GM12878 (cell line): ENCODE measurements around the gene LMBRD1. TPM values are rescaled to one million over a fixed set of nuclear protein-coding genes. Genes with fewer than 3 reads are reported as not detected.
"Not testable (repeated sequence)": the region's sequence is repeated elsewhere in the genome, so short reads cannot be mapped to it uniquely, and the experiment has no call there.

Experiments
- ATAC-seq: fragments of 200-7000 bp; cut with Tn5 transposase; 3 replicates; pipeline ENCODE4 v1.9.1; 2020; ENCODE audit warnings: mild to moderate bottlenecking, moderate library complexity
- BruUV-seq: library from RNA; stranded (reverse); fragments of 400-500 nt; replicated peaks from 2 replicates; lab custom pipeline; 2021; lab: Mats Ljungman, UMichigan
- CTCF ChIA-PET: fragments of 300-600 bp; sonication (Branson Sonifier 250); formaldehyde crosslinking; extraction: SDS; loops from one replicate; lab custom pipeline; 2021; ENCODE audit warnings: inconsistent platforms; lab: Yijun Ruan, JAX
- POLR2A ChIA-PET: fragments of 350-600 bp; formaldehyde crosslinking; extraction: SDS; loops from one replicate; lab custom pipeline; 2021; ENCODE audit warnings: inconsistent platforms; lab: Charles Lee
- RAD21 ChIA-PET: fragments of 300-600 bp; sonication (Branson Sonifier 250); formaldehyde crosslinking; loops from one replicate; lab custom pipeline; 2023; ENCODE audit warnings: antibody characterized with exemption; ENCODE audit not compliant: unreplicated experiment; lab: Charles Lee
- SMC1A ChIA-PET: fragments of 300-600 bp; sonication (Branson Sonifier 250); formaldehyde crosslinking; loops from one replicate; lab custom pipeline; 2023; ENCODE audit not compliant: unreplicated experiment, uncharacterized antibody; lab: Charles Lee
- DNase-seq: peaks from one replicate; pipeline ENCODE4 v3.0.0-alpha.2; 2011; ENCODE audit warnings: low read depth, low spot score
- FAIRE-seq: peaks from 3 replicates; lab custom pipeline; 2011; peaks lifted over from hg19 to GRCh38; lab: Jason Lieb, UNC
- H2AFZ ChIP-seq: 2 replicates; pipeline ENCODE4 v1.6.0; 2011; ENCODE audit warnings: low read depth, low read length, control low read depth; ENCODE audit not compliant: control insufficient read depth
- H3K27ac ChIP-seq: 2 replicates; pipeline ENCODE4 v1.5.1; 2011; ENCODE audit warnings: control low read depth; ENCODE audit not compliant: control insufficient read depth, insufficient read depth
- H3K27me3 ChIP-seq, 2 experiments: replicated peaks in 1 of 2; 2 replicates each; pipeline versions ENCODE4 v1.6.0 to v1.6.1; 2011; ENCODE audit warnings: low read length in 1 of 2; ENCODE audit not compliant: control insufficient read depth in 2 of 2, insufficient read depth in 2 of 2
- H3K36me3 ChIP-seq, 2 experiments: 2 replicates each; pipeline ENCODE4 v1.5.1; 2011; ENCODE audit warnings: low read length in 1 of 2; ENCODE audit not compliant: control insufficient read depth in 2 of 2, insufficient read depth in 2 of 2
- H3K4me1 ChIP-seq: 2 replicates; pipeline ENCODE4 v1.6.1; 2011; ENCODE audit warnings: mild to moderate bottlenecking, low read length, moderate library complexity, mixed read lengths; ENCODE audit not compliant: control insufficient read depth, insufficient read depth
- H3K4me2 ChIP-seq: 2 replicates; pipeline ENCODE4 v1.6.0; 2011; ENCODE audit warnings: control low read depth; ENCODE audit not compliant: control insufficient read depth, insufficient read depth
- H3K4me3 ChIP-seq: fragments of 200-600 bp; sonication (generic); 2 replicates; pipeline ENCODE4 v1.5.1; 2016
- H3K79me2 ChIP-seq: 2 replicates; pipeline ENCODE4 v1.6.0; 2011; ENCODE audit warnings: low read length; ENCODE audit not compliant: control insufficient read depth, insufficient read depth
- H3K9ac ChIP-seq: 2 replicates; pipeline ENCODE4 v1.8.0; 2011; ENCODE audit warnings: low read length, control low read depth, mixed read lengths; ENCODE audit not compliant: control insufficient read depth, insufficient read depth
- H3K9me3 ChIP-seq: replicated peaks from 3 replicates; pipeline ENCODE4 v1.5.1; 2011; ENCODE audit warnings: mild to moderate bottlenecking, low read length; ENCODE audit not compliant: control insufficient read depth, insufficient read depth
- H4K20me1 ChIP-seq: 2 replicates; pipeline ENCODE4 v1.6.0; 2011; ENCODE audit not compliant: control insufficient read depth, insufficient read depth
- ATF7 ChIP-seq: fragments of 450-650 bp; IDR thresholded peaks from 2 replicates; pipeline ENCODE4 v1.6.1; 2016; ENCODE audit warnings: low read depth, mild to moderate bottlenecking
- BRCA1 ChIP-seq: IDR thresholded peaks from 2 replicates; pipeline ENCODE4 v1.6.1; 2011; ENCODE audit warnings: low read depth, low read length, improper control_type of control experiment
- CBFB ChIP-seq: IDR thresholded peaks from 2 replicates; pipeline ENCODE4 v1.6.1; 2016; ENCODE audit warnings: antibody characterized with exemption, low read depth
- EP300 ChIP-seq, 2 experiments: fragments of 150-350 bp in 1 of 2; IDR thresholded peaks; 2 replicates each; pipeline ENCODE4 v1.6.1; 2011 to 2012; ENCODE audit warnings: low read depth in 2 of 2, low read length in 2 of 2, borderline replicate concordance in 1 of 2, improper control_type of control experiment in 1 of 2, inconsistent platforms in 1 of 2; ENCODE audit not compliant: control insufficient read depth in 1 of 2
- IRF5 ChIP-seq: fragments of 450-650 bp; IDR thresholded peaks from 2 replicates; pipeline ENCODE4 v1.6.1; 2017; ENCODE audit warnings: borderline replicate concordance
- NRF1 ChIP-seq: conservative IDR thresholded peaks from 2 replicates; pipeline ENCODE4 v1.6.1; 2011; ENCODE audit warnings: mild to moderate bottlenecking, low read depth, low read length, improper control_type of control experiment
- POLR2AphosphoS2 ChIP-seq: IDR thresholded peaks from 2 replicates; pipeline ENCODE4 v1.6.1; 2011; ENCODE audit warnings: low read depth, mild to moderate bottlenecking, low read length, improper control_type of control experiment, moderate library complexity
- RELB ChIP-seq: fragments of 450-650 bp; IDR thresholded peaks from 2 replicates; pipeline ENCODE4 v1.6.1; 2017; ENCODE audit warnings: low read depth, mild to moderate bottlenecking, moderate library complexity
- SMARCA5 ChIP-seq: fragments of 450-650 bp; IDR thresholded peaks from 2 replicates; pipeline ENCODE4 v1.6.1; 2017; ENCODE audit warnings: mild to moderate bottlenecking
- SP1 ChIP-seq: IDR thresholded peaks from one replicate; pipeline ENCODE4 v1.6.1; 2011; ENCODE audit warnings: low read depth, low read length
- STAT3 ChIP-seq: IDR thresholded peaks from 2 replicates; pipeline ENCODE4 v1.6.1; 2011; ENCODE audit warnings: low read depth, low read length, improper control_type of control experiment
- TCF7 ChIP-seq: IDR thresholded peaks from 2 replicates; pipeline ENCODE4 v1.6.1; 2014; ENCODE audit warnings: antibody characterized with exemption, borderline replicate concordance
- WGBS: methylation state at CpG from one replicate; pipeline ENCODE4 v1.1.6; 2016; ENCODE audit warnings: low lambda C conversion rate; ENCODE audit not compliant: insufficient replicate concordance, insufficient coverage; ENCODE audit errors: missing lambda C conversion rate; 5-methylcytosine and 5-hydroxymethylcytosine counted together
- in situ Hi-C: fragments of 300-500 bp; cut with MboI; formaldehyde crosslinking; loops from 9 replicates; pipeline ENCODE4 v1.14.3; 2018; ENCODE audit warnings: mixed read lengths
- intact Hi-C: fragments of 100-400 bp; cut with micrococcal nuclease; formaldehyde crosslinking; loops from one replicate; pipeline ENCODE4 v1.14.2; 2022; ENCODE audit not compliant: unreplicated experiment
- polyA plus RNA-seq, 11 experiments: library from polyadenylated mRNA; depleted of rRNA in 4 of 11; unstranded in 6 of 11; stranded (reverse) in 5 of 11; fragments of >200 nt; fragmentation: Nextera tagmentation in 4 of 11; fragmentation: Illumina TruSeq in 1 of 11; extraction: Ambion mirVana in 4 of 11; extraction: Trizol in 1 of 11; gene quantifications; 1 replicate in 1 of 11; 2 replicates in 10 of 11; pipeline versions ENCODE4 v1.2.1 to v1.2.3, GENCODE V29; 2011 to 2016; ENCODE audit warnings: inconsistent platforms in 2 of 11, missing spikeins in 2 of 11, low read depth in 1 of 11
- total RNA-seq, 4 experiments: library from RNA; depleted of rRNA in 3 of 4; stranded (reverse); fragments of >200 nt in 3 of 4; fragmentation: Illumina TruSeq in 1 of 4; extraction: Trizol in 1 of 4; gene quantifications; 2 replicates each; pipeline versions ENCODE4 v1.2.1 to v1.2.3, GENCODE V29; 2013 to 2021

Gene LMBRD1
- total and polyA plus RNA-seq, 10 of the 15 experiments (the other 5 are each of a cell fraction or from before 2014, with no cell fraction given): 20.0 to 82.1 (median 27.2) TPM

- POLR2A ChIA-PET: interaction anchor here (1.2 kb wide), 1 partner anchor 15 kb away, joined by 5 read pairs; no protein-coding TSS in a partner anchor
- BruUV-seq, H3K27me3 ChIP-seq, DNase-seq, H3K27ac ChIP-seq, H3K4me3 ChIP-seq, H2AFZ ChIP-seq, H3K4me2 ChIP-seq, FAIRE-seq, H3K9ac ChIP-seq, H3K36me3 ChIP-seq, ATAC-seq, H4K20me1 ChIP-seq, intact Hi-C loops, H3K4me1 ChIP-seq, H3K9me3 ChIP-seq, in situ Hi-C loops: not testable (repeated sequence)
- RAD21 ChIA-PET: interaction anchor here (0.7 to 1.0 kb wide), 2 partner anchors 9 to 310 kb away, joined by 3 read pairs; no protein-coding TSS in a partner anchor
- SMC1A ChIA-PET: interaction anchor here (1.0 to 6.4 kb wide), 4 partner anchors 9 to 75 kb away, joined by 3 to 63 read pairs (median 4); no protein-coding TSS in a partner anchor
- H3K79me2 ChIP-seq: peaks cover 28% of the 10 kb centered on the region
- CTCF ChIA-PET: interaction anchor here (0.7 to 4.5 kb wide), 5 partner anchors 9 to 309 kb away, joined by 3 to 71 read pairs (median 3); no protein-coding TSS in a partner anchor
These were observed 2.0 kb upstream of the LMBRD1 start for GRCh38 chr6:69798796-69799195.

- H3K36me3 ChIP-seq: 0 out of 4 replicates have a peak, but pooled peaks cover 0 to 2% of the 10 kb centered on the region in 2 experiments
- peaks cover 19% of the 10 kb centered on the region for H3K4me1 ChIP-seq
- FAIRE-seq (no peak), DNase-seq (no peak), ATAC-seq (peak; percentile 55)
- no peaks in the 10 kb centered on the region for H3K27me3 ChIP-seq
- H3K4me3 ChIP-seq: peak overlapping the region; percentile 80
- 1% methylated on average over 20 of the region's 20 CpGs for WGBS
- peak overlapping the region; percentile 83 for H3K9ac ChIP-seq
- RAD21 ChIA-PET: interaction anchor here (0.6 to 2.8 kb wide), 12 partner anchors 11 to 1494 kb away, joined by 3 to 43 read pairs (median 6); partner anchors contain the start of gene COL19A1
- peaks cover 52% of the 10 kb centered on the region for H3K79me2 ChIP-seq
- BruUV-seq: TSS peak; percentile 69
- H3K27ac ChIP-seq: peak overlapping the region; percentile 85
- in situ Hi-C loops: no loop called here
- 0 out of 2 replicates have a peak, but pooled peaks cover 3% of the 10 kb centered on the region for H4K20me1 ChIP-seq
- no peaks in the 10 kb centered on the region for H3K9me3 ChIP-seq
- SMC1A ChIA-PET: interaction anchor here (1.0 to 6.4 kb wide), 8 partner anchors 10 to 311 kb away, joined by 3 to 63 read pairs (median 6); no protein-coding TSS in a partner anchor
- peak overlapping the region; percentile 80 for H3K4me2 ChIP-seq
- H2AFZ ChIP-seq: peak overlapping the region; percentile 74
- CTCF ChIA-PET: interaction anchor here (0.5 to 4.5 kb wide), 22 partner anchors 8 to 339 kb away, joined by 3 to 71 read pairs (median 4); partner anchors contain the start of gene COL19A1
- POLR2A ChIA-PET: interaction anchor here (0.5 to 2.4 kb wide), 7 partner anchors 19 to 335 kb away, joined by 3 to 32 read pairs (median 5); partner anchors contain the start of gene COL19A1
- intact Hi-C loops: no loop called here
- TF ChIP-seq SP1: no peak
- TF ChIP-seq TCF7: no peak
- no peak for TF ChIP-seq IRF5
- TF ChIP-seq POLR2AphosphoS2: 0 out of 2 replicates have a peak, but pooled peaks have one; percentile 21
- no peak for TF ChIP-seq STAT3
- no peak for TF ChIP-seq NRF1
- TF ChIP-seq EP300 (IDR thresholded peaks at IDR 0.05; ENCODE audit: borderline replicate concordance in 1 of 2, control insufficient read depth in 1 of 2, low read depth in 2 of 2, low read length in 2 of 2): no peak
- TF ChIP-seq RELB: 0 out of 2 replicates have a peak, but pooled peaks have one; percentile 13
- 0 out of 2 replicates have a peak, but pooled peaks have one; percentile 46 for TF ChIP-seq SMARCA5
- TF ChIP-seq CBFB: no peak
- no peak for TF ChIP-seq BRCA1
- 0 out of 2 replicates have a peak, but pooled peaks have one; percentile 10 for TF ChIP-seq ATF7
These were observed 653 bp downstream of the LMBRD1 start for GRCh38 chr6:69796073-69796641.
